HepG2 (cell line): ENCODE measurements around the gene C2CD2. TPM values are rescaled to one million over a fixed set of nuclear protein-coding genes. Genes with fewer than 3 reads are reported as not detected.

Source experiments
- ATAC-seq: fragments of 200-7000 bp; cut with Tn5 transposase; 3 replicates; pipeline ENCODE4 v1.9.1; 2020; ENCODE audit warnings: mild to moderate bottlenecking, moderate library complexity
- BruUV-seq: library from RNA; stranded (reverse); fragments of 400-500 nt; replicated peaks from 2 replicates; lab custom pipeline; 2021; lab: Mats Ljungman, UMichigan
- CTCF ChIA-PET: fragments of 300-600 bp; formaldehyde crosslinking; extraction: SDS; loops from one replicate; lab custom pipeline; 2021; ENCODE audit warnings: low total read pairs, inconsistent platforms, low intra/inter-chr PET ratio; lab: Yijun Ruan, JAX
- POLR2A ChIA-PET: fragments of 350-600 bp; sonication (Branson Sonifier 250); formaldehyde crosslinking; loops from one replicate; lab custom pipeline; 2020; ENCODE audit warnings: antibody characterized with exemption, inconsistent platforms; lab: Yijun Ruan, JAX
- DNase-seq: peaks from one replicate; pipeline ENCODE4 v3.0.0-alpha.2; 2015; ENCODE audit warnings: low spot score
- FAIRE-seq: peaks from 3 replicates; lab custom pipeline; 2011; peaks lifted over from hg19 to GRCh38; lab: Jason Lieb, UNC
- H2AFZ ChIP-seq: one replicate; pipeline ENCODE4 v1.6.1; 2011; ENCODE audit warnings: low read length, inconsistent platforms
- H3K27ac ChIP-seq: fragments of 300-600 bp; 3 replicates; pipeline ENCODE4 v1.8.0; 2011; ENCODE audit warnings: mixed run types, mild to moderate bottlenecking, mixed read lengths, low read length, inconsistent platforms; ENCODE audit not compliant: insufficient read depth; ENCODE audit errors: extremely low read length
- H3K27me3 ChIP-seq, 2 experiments: fragments of 200-600 bp in 1 of 2; 2 replicates in 1 of 2; 3 replicates in 1 of 2; pipeline versions ENCODE4 v1.6.0 to v1.8.0; 2011; ENCODE audit warnings: low read length in 2 of 2, mild to moderate bottlenecking in 2 of 2, moderate library complexity in 2 of 2, inconsistent platforms in 1 of 2; ENCODE audit not compliant: insufficient read depth in 2 of 2, control insufficient read depth in 1 of 2
- H3K36me3 ChIP-seq, 2 experiments: fragments of 200-600 bp in 1 of 2; replicated peaks in 1 of 2; 2 replicates in 1 of 2; 3 replicates in 1 of 2; pipeline versions ENCODE4 v1.5.1 to v1.8.0; 2011; ENCODE audit warnings: low read length in 2 of 2, inconsistent platforms in 1 of 2; ENCODE audit not compliant: insufficient read depth in 2 of 2, control insufficient read depth in 1 of 2
- H3K4me1 ChIP-seq: 2 replicates; pipeline ENCODE4 v1.5.1; 2012; ENCODE audit warnings: low read length, inconsistent platforms; ENCODE audit not compliant: insufficient read depth
- H3K4me2 ChIP-seq: 2 replicates; pipeline ENCODE4 v1.6.0; 2011; ENCODE audit warnings: low read depth, low read length, inconsistent platforms
- H3K4me3 ChIP-seq, 3 experiments: fragments of 200-600 bp in 1 of 3; sonication (generic), shearing (Covaris generic) in 1 of 3; replicated peaks in 1 of 3; 2 replicates each; pipeline ENCODE4 v1.5.1; 2011 to 2016; ENCODE audit warnings: low read length in 3 of 3, inconsistent platforms in 2 of 3, low read depth in 2 of 3, mild to moderate bottlenecking in 2 of 3, control low read depth in 1 of 3, mixed read lengths in 1 of 3; ENCODE audit not compliant: insufficient read depth in 1 of 3
- H3K79me2 ChIP-seq: one replicate; pipeline ENCODE4 v1.6.1; 2011; ENCODE audit warnings: low read length, inconsistent platforms; ENCODE audit not compliant: insufficient read depth
- H3K9ac ChIP-seq: 2 replicates; pipeline ENCODE4 v1.6.0; 2011; ENCODE audit warnings: mild to moderate bottlenecking, low read depth, low read length, inconsistent platforms; ENCODE audit not compliant: insufficient read depth
- H3K9me3 ChIP-seq: 2 replicates; pipeline ENCODE4 v1.5.1; 2012; ENCODE audit warnings: mild to moderate bottlenecking, low read length
- H4K20me1 ChIP-seq: 2 replicates; pipeline ENCODE4 v1.6.0; 2011; ENCODE audit warnings: inconsistent platforms, mild to moderate bottlenecking, low read length, moderate library complexity; ENCODE audit not compliant: insufficient read depth
- GFI1 ChIP-seq: sonication (generic); formaldehyde crosslinking; IDR thresholded peaks from 2 replicates; pipeline ENCODE4 v1.5.0; 2020; ENCODE audit warnings: missing genetic modification reagents, mild to moderate bottlenecking, borderline replicate concordance
- KAT2B ChIP-seq: fragments of 150-350 bp; IDR thresholded peaks from 2 replicates; pipeline ENCODE4 v1.6.1; 2014; ENCODE audit warnings: low read depth, low read length, borderline replicate concordance
- KLF6 ChIP-seq: IDR thresholded peaks from 2 replicates; pipeline ENCODE4 v1.8.0; 2016; ENCODE audit warnings: missing biosample characterization, missing genetic modification reagents
- KMT2B ChIP-seq: IDR thresholded peaks from 2 replicates; pipeline ENCODE4 v1.6.1; 2016; ENCODE audit warnings: missing genetic modification reagents, missing compliant biosample characterization
- MAFG ChIP-seq: sonication (generic); formaldehyde crosslinking; IDR thresholded peaks from 2 replicates; pipeline ENCODE4 v1.5.1; 2020; ENCODE audit warnings: mild to moderate bottlenecking, missing genetic modification reagents
- NRL ChIP-seq: sonication (generic); formaldehyde crosslinking; IDR thresholded peaks from 2 replicates; pipeline ENCODE4 v1.5.0; 2020; ENCODE audit warnings: missing genetic modification reagents, mild to moderate bottlenecking, moderate library complexity, borderline replicate concordance
- PHF20 ChIP-seq: sonication (generic); formaldehyde crosslinking; IDR thresholded peaks from 2 replicates; pipeline ENCODE4 v1.5.0; 2020; ENCODE audit warnings: mild to moderate bottlenecking, missing genetic modification reagents
- RFXAP ChIP-seq: sonication (generic); formaldehyde crosslinking; IDR thresholded peaks from 2 replicates; pipeline ENCODE4 v1.4.0; 2020; ENCODE audit warnings: missing genetic modification reagents, borderline replicate concordance
- SALL2 ChIP-seq: sonication (generic); formaldehyde crosslinking; IDR thresholded peaks from 2 replicates; pipeline ENCODE4 v1.8.1; 2023; ENCODE audit warnings: mild to moderate bottlenecking, missing genetic modification reagents, inconsistent platforms
- SP140L ChIP-seq: sonication (generic); formaldehyde crosslinking; IDR thresholded peaks from 2 replicates; pipeline ENCODE4 v1.4.0; 2020; ENCODE audit warnings: missing genetic modification reagents, borderline replicate concordance
- ZBTB3 ChIP-seq: sonication (generic); formaldehyde crosslinking; IDR thresholded peaks from 2 replicates; pipeline ENCODE4 v1.4.0; 2020; ENCODE audit warnings: low read depth, mild to moderate bottlenecking, moderate library complexity, missing genetic modification reagents, borderline replicate concordance
- ZNF207 ChIP-seq: fragments of 450-650 bp; IDR thresholded peaks from 2 replicates; pipeline ENCODE4 v1.6.1; 2016; ENCODE audit warnings: antibody characterized with exemption, borderline replicate concordance
- ZNF24 ChIP-seq: fragments of 450-650 bp; IDR thresholded peaks from 2 replicates; pipeline ENCODE4 v1.6.1; 2017; ENCODE audit warnings: antibody characterized with exemption, mild to moderate bottlenecking
- ZNF609 ChIP-seq: sonication (generic); formaldehyde crosslinking; IDR thresholded peaks from 2 replicates; pipeline ENCODE4 v1.4.0; 2020; ENCODE audit warnings: mild to moderate bottlenecking, missing genetic modification reagents, borderline replicate concordance
- ZNF672 ChIP-seq: sonication (generic); formaldehyde crosslinking; IDR thresholded peaks from 2 replicates; pipeline ENCODE4 v1.8.1; 2022; ENCODE audit warnings: missing genetic modification reagents
- ZNF773 ChIP-seq: sonication (generic); formaldehyde crosslinking; IDR thresholded peaks from 2 replicates; pipeline ENCODE4 v1.4.0; 2020; ENCODE audit warnings: missing genetic modification reagents, borderline replicate concordance
- ZNF891 ChIP-seq: sonication (generic); formaldehyde crosslinking; IDR thresholded peaks from 2 replicates; pipeline ENCODE4 v1.5.0; 2020; ENCODE audit warnings: mild to moderate bottlenecking, missing genetic modification reagents
- ZSCAN25 ChIP-seq: sonication (generic); formaldehyde crosslinking; IDR thresholded peaks from 2 replicates; pipeline ENCODE4 v1.8.0; 2022; ENCODE audit warnings: mild to moderate bottlenecking, missing genetic modification reagents
- WGBS: methylation state at CpG from one replicate; pipeline ENCODE4 v1.1.6; 2017; ENCODE audit warnings: low lambda C conversion rate; 5-methylcytosine and 5-hydroxymethylcytosine counted together
- in situ Hi-C: cut with HindIII; loops from 2 replicates; pipeline ENCODE4 v1.10.0; 2017; ENCODE audit warnings: low pct_unique_long_range_greater_than_20kb; ENCODE audit not compliant: extremely low pct_ligation_motif_present
- intact Hi-C: fragments of 100-400 bp; cut with micrococcal nuclease; formaldehyde crosslinking; loops from one replicate; pipeline ENCODE4 v1.10.0; 2022; ENCODE audit not compliant: unreplicated experiment
- polyA plus RNA-seq, 8 experiments: library from polyadenylated mRNA; depleted of rRNA in 3 of 8; stranded (reverse) in 7 of 8; unstranded in 1 of 8; fragments of >200 nt; fragmentation: Illumina TruSeq in 4 of 8; extraction: Trizol in 4 of 8; gene quantifications; 2 replicates each; pipeline versions ENCODE4 v1.2.1 to v1.2.3, GENCODE V29; 2011 to 2016; ENCODE audit warnings: low read depth in 4 of 8, missing spikeins in 1 of 8, mixed read lengths in 1 of 8; ENCODE audit not compliant: insufficient read depth in 1 of 8
- total RNA-seq, 5 experiments: library from RNA; depleted of rRNA; stranded (reverse); fragments of >200 nt; fragmentation: Illumina TruSeq; extraction: Trizol; gene quantifications; 2 replicates each; pipeline ENCODE4 v1.2.3, GENCODE V29; 2016; ENCODE audit warnings: low read depth in 1 of 5

The C2CD2 gene
- total and polyA plus RNA-seq, 2 of the 13 experiments (the other 11 are each of a cell fraction or from before 2014, with no cell fraction given): 12.5 to 19.7 TPM

- TF ChIP-seq ZNF773 (CRISPR knock-in tag): no peak
- TF ChIP-seq ZSCAN25 (CRISPR knock-in tag): no peak
- no peak for TF ChIP-seq NRL (CRISPR knock-in tag)
- TF ChIP-seq ZNF207: no peak
- TF ChIP-seq, all 625 proteins: peak for 0
These were observed 11.9 kb downstream of the C2CD2 start (continued) for GRCh38 chr21:41941941-41942340.

GRCh38 chr21:41940431-41940830 is 13.4 kb downstream of the C2CD2 start:
- Histone ChIP-seq H3K4me3 (no peak overlapping the region), H3K79me2 (peaks cover 11% of the 10 kb centered on the region), H3K27ac (no peak overlapping the region), H3K36me3 (peaks cover 5 to 16% of the 10 kb centered on the region in 2 experiments; a peak in 3 of 5 replicates), H2AFZ (no peak overlapping the region), H4K20me1 (no peaks in the 10 kb centered on the region), H3K9me3 (no peaks in the 10 kb centered on the region), H3K27me3 (no peaks in the 10 kb centered on the region), H3K4me2 (no peak overlapping the region), H3K9ac (no peak overlapping the region), H3K4me1 (no peaks in the 10 kb centered on the region)
- POLR2A ChIA-PET: no interaction called here
- ATAC-seq (no peak), DNase-seq (no peak), FAIRE-seq (no peak)
- CTCF ChIA-PET: no interaction called here
- in situ Hi-C loops (no loop called here), intact Hi-C loops (no loop called here)
- TF ChIP-seq ZNF24 (no peak), GFI1 (no peak), SALL2 (CRISPR knock-in tag) (no peak), MAFG (CRISPR knock-in tag) (no peak), ZNF891 (CRISPR knock-in tag) (no peak), ZNF672 (no peak), PHF20 (CRISPR knock-in tag) (no peak), KLF6 (CRISPR knock-in tag) (no peak), KMT2B (CRISPR knock-in tag) (no peak), KAT2B (no peak), ZNF609 (no peak), RFXAP (no peak), ZBTB3 (CRISPR knock-in tag) (no peak), SP140L (CRISPR knock-in tag) (no peak)
- BruUV-seq: no TSS peak
- 99% methylated on average over 3 of the region's 3 CpGs for WGBS
